IMR-90 (cell line): ENCODE results near the gene FAM83F. TPM values are rescaled to one million over a fixed set of nuclear protein-coding genes. Genes with fewer than 3 reads are reported as not detected.

Experiments used
- ATAC-seq: fragments of 200-7000 bp; cut with Tn5 transposase; 2 replicates; pipeline ENCODE4 v1.9.1; 2020; ENCODE audit warnings: low read depth, mild to moderate bottlenecking, moderate library complexity
- BruUV-seq: library from RNA; stranded (reverse); fragments of 400-500 nt; replicated peaks from 2 replicates; lab custom pipeline; 2021; lab: Mats Ljungman, UMichigan
- CTCF ChIA-PET: fragments of 300-600 bp; formaldehyde crosslinking; extraction: SDS; loops from one replicate; lab custom pipeline; 2021; ENCODE audit warnings: antibody characterized with exemption; lab: Yijun Ruan, JAX
- POLR2A ChIA-PET: fragments of 300-600 bp; sonication (Branson Sonifier 250); formaldehyde crosslinking; loops from one replicate; lab custom pipeline; 2022; ENCODE audit warnings: antibody characterized with exemption; ENCODE audit not compliant: unreplicated experiment; lab: Charles Lee
- DNase-seq: peaks from one replicate; pipeline ENCODE4 v3.0.0; 2013
- H2AFZ ChIP-seq: replicated peaks from 2 replicates; pipeline ENCODE3; 2013; ENCODE audit warnings: low read length, mild to moderate bottlenecking; ENCODE audit not compliant: poor library complexity
- H2AK5ac ChIP-seq: 2 replicates; pipeline ENCODE4 v1.6.1; 2013; ENCODE audit warnings: low read depth, low read length, inconsistent platforms
- H2AK9ac ChIP-seq: replicated peaks from 2 replicates; pipeline ENCODE3; 2013; ENCODE audit warnings: mild to moderate bottlenecking, low read depth, low read length, moderate library complexity; ENCODE audit not compliant: poor library complexity
- H2BK120ac ChIP-seq: 2 replicates; pipeline ENCODE4 v1.6.1; 2013; ENCODE audit warnings: low read depth, low read length, inconsistent platforms
- H2BK15ac ChIP-seq: 3 replicates; pipeline ENCODE4 v1.6.1; 2013; ENCODE audit warnings: low read depth, low read length, inconsistent platforms
- H2BK20ac ChIP-seq: 2 replicates; pipeline ENCODE4 v1.6.1; 2013; ENCODE audit warnings: low read depth, mild to moderate bottlenecking, inconsistent platforms, low read length, moderate library complexity
- H2BK5ac ChIP-seq: 2 replicates; pipeline ENCODE4 v1.6.1; 2013; ENCODE audit warnings: mild to moderate bottlenecking, low read depth, low read length, inconsistent platforms; ENCODE audit not compliant: poor library complexity, severe bottlenecking
- H3K14ac ChIP-seq: replicated peaks from 2 replicates; pipeline ENCODE4 v1.6.1; 2013; ENCODE audit warnings: low read depth, low read length, inconsistent platforms
- H3K18ac ChIP-seq: 2 replicates; pipeline ENCODE4 v1.6.1; 2013; ENCODE audit warnings: low read depth, low read length, control low read depth
- H3K23ac ChIP-seq: 2 replicates; pipeline ENCODE4 v1.6.1; 2013; ENCODE audit warnings: low read depth, low read length, inconsistent platforms
- H3K27ac ChIP-seq: 2 replicates; pipeline ENCODE4 v1.5.1; 2013; ENCODE audit warnings: mild to moderate bottlenecking, control low read depth, low read length; ENCODE audit not compliant: insufficient read depth
- H3K27me3 ChIP-seq: 2 replicates; pipeline ENCODE4 v1.6.1; 2013; ENCODE audit warnings: low read length; ENCODE audit not compliant: control insufficient read depth, insufficient read depth
- H3K36me3 ChIP-seq: 2 replicates; pipeline ENCODE4 v1.6.1; 2013; ENCODE audit warnings: low read length, mixed read lengths; ENCODE audit not compliant: control insufficient read depth, insufficient read depth
- H3K4ac ChIP-seq: 2 replicates; pipeline ENCODE4 v1.6.1; 2013; ENCODE audit warnings: low read depth, low read length, inconsistent platforms
- H3K4me1 ChIP-seq: 2 replicates; pipeline ENCODE4 v1.6.1; 2013; ENCODE audit warnings: low read length, mixed read lengths; ENCODE audit not compliant: control insufficient read depth, insufficient read depth
- H3K4me2 ChIP-seq: 2 replicates; pipeline ENCODE4 v1.6.1; 2013; ENCODE audit warnings: low read depth, mild to moderate bottlenecking, control low read depth, low read length, moderate library complexity
- H3K4me3 ChIP-seq: 2 replicates; pipeline ENCODE4 v1.5.1; 2013; ENCODE audit warnings: low read depth, mild to moderate bottlenecking, control low read depth, low read length, moderate library complexity; ENCODE audit not compliant: insufficient read depth
- H3K56ac ChIP-seq: 2 replicates; pipeline ENCODE4 v1.6.1; 2013; ENCODE audit warnings: low read length, inconsistent platforms; ENCODE audit not compliant: insufficient read depth; ENCODE audit errors: extremely low read depth
- H3K79me1 ChIP-seq, 2 experiments: 2 replicates each; pipeline ENCODE4 v1.6.1; 2013; ENCODE audit warnings: low read length in 2 of 2, inconsistent platforms in 1 of 2, low read depth in 1 of 2
- H3K9ac ChIP-seq: 2 replicates; pipeline ENCODE4 v1.6.1; 2013; ENCODE audit warnings: low read depth, low read length, control low read depth
- H3K9me1 ChIP-seq: 2 replicates; pipeline ENCODE4 v1.6.1; 2013; ENCODE audit warnings: low read length, inconsistent platforms; ENCODE audit not compliant: insufficient read depth
- H3K9me3 ChIP-seq: 2 replicates; pipeline ENCODE4 v1.6.1; 2013; ENCODE audit warnings: low read length; ENCODE audit not compliant: control insufficient read depth, insufficient read depth
- H4K20me1 ChIP-seq: 2 replicates; pipeline ENCODE4 v1.6.1; 2013; ENCODE audit warnings: low read length, inconsistent platforms; ENCODE audit not compliant: insufficient read depth
- H4K5ac ChIP-seq: 2 replicates; pipeline ENCODE4 v1.6.1; 2013; ENCODE audit warnings: mild to moderate bottlenecking, low read depth, low read length, control low read depth
- H4K8ac ChIP-seq, 2 experiments: 2 replicates each; pipeline ENCODE4 v1.6.1; 2013; ENCODE audit warnings: low read depth in 2 of 2, low read length in 2 of 2, control low read depth in 1 of 2, inconsistent platforms in 1 of 2
- H4K91ac ChIP-seq: 2 replicates; pipeline ENCODE4 v1.6.1; 2013; ENCODE audit warnings: low read depth, low read length, inconsistent platforms; ENCODE audit not compliant: insufficient read depth
- CHD1 ChIP-seq: IDR thresholded peaks from 2 replicates; pipeline ENCODE4 v1.6.1; 2012; ENCODE audit warnings: low read depth, low read length, improper control_type of control experiment
- CTCF ChIP-seq: conservative IDR thresholded peaks from 2 replicates; pipeline ENCODE4 v1.5.1; 2012; ENCODE audit warnings: mild to moderate bottlenecking, low read depth, low read length, improper control_type of control experiment
- ELK1 ChIP-seq: fragments of 150-350 bp; IDR thresholded peaks from 2 replicates; pipeline ENCODE4 v1.6.1; 2016; ENCODE audit warnings: low read depth, mild to moderate bottlenecking, low read length, moderate library complexity, borderline replicate concordance
- MAFK ChIP-seq: IDR thresholded peaks from 2 replicates; pipeline ENCODE4 v1.6.1; 2012; ENCODE audit warnings: low read depth, low read length, improper control_type of control experiment
- NFE2L2 ChIP-seq: fragments of 150-350 bp; IDR thresholded peaks from 2 replicates; pipeline ENCODE4 v1.6.1; 2016; ENCODE audit warnings: low read depth, mild to moderate bottlenecking, low read length
- SMC3 ChIP-seq: fragments of 150-350 bp; IDR thresholded peaks from 2 replicates; pipeline ENCODE4 v1.6.1; 2016; ENCODE audit warnings: low read depth, mild to moderate bottlenecking, antibody characterized with exemption, low read length, moderate library complexity
- WGBS, 2 experiments: methylation state at CpG; one replicate each; pipeline versions ENCODE4 v1.1.5 to v1.1.7; 2013; ENCODE audit warnings: missing lambda C conversion rate in 2 of 2; ENCODE audit not compliant: insufficient read length in 1 of 2; ENCODE audit errors: extremely low coverage in 2 of 2; 5-methylcytosine and 5-hydroxymethylcytosine counted together
- dilution Hi-C: fragments of 300-500 bp; cut with HindIII; formaldehyde crosslinking; loops from one replicate; pipeline ENCODE4 v1.14.3; 2018; ENCODE audit warnings: low sequenced_read_pairs; ENCODE audit not compliant: unreplicated experiment
- in situ Hi-C: fragments of 300-500 bp; cut with MboI; formaldehyde crosslinking; loops from 3 replicates; pipeline ENCODE4 v1.14.3; 2019; ENCODE audit warnings: low sequenced_read_pairs, inconsistent platforms, mixed read lengths
- intact Hi-C: fragments of 100-400 bp; cut with micrococcal nuclease; formaldehyde crosslinking; loops from 2 replicates; pipeline ENCODE4 v1.10.0; 2022
- polyA plus RNA-seq, 3 experiments: library from polyadenylated mRNA; depleted of rRNA; stranded (reverse); fragments of >200 nt; gene quantifications; 2 replicates each; pipeline ENCODE4 v1.2.3, GENCODE V29; 2012; ENCODE audit warnings: low replicate concordance in 1 of 3
- total RNA-seq: library from RNA; depleted of rRNA; stranded (reverse); fragments of >200 nt; gene quantifications from 2 replicates; pipeline ENCODE4 v1.2.3, GENCODE V29; 2012

Gene FAM83F
- total and polyA plus RNA-seq, 2 of the 4 experiments (the other 2 are of a cell fraction), result not detected

GRCh38 chr22:39992088-39992826 is 2.5 kb upstream of the FAM83F start:
- Histone ChIP-seq H4K91ac (no peak overlapping the region), H2BK15ac (no peak overlapping the region), H3K23ac (no peak overlapping the region), H4K8ac (no peak overlapping the region), H2BK5ac (no peak overlapping the region), H3K9me1 (no peaks in the 10 kb centered on the region; the same call in 1 of the 2 replicates), H4K5ac (no peak overlapping the region), H2BK20ac (no peak overlapping the region), H3K36me3 (no peaks in the 10 kb centered on the region), H3K4me2 (no peak overlapping the region), H3K4ac (no peak overlapping the region), H3K9ac (no peak overlapping the region), H3K14ac (no peak overlapping the region), H3K18ac (no peak overlapping the region), H3K9me3 (no peaks in the 10 kb centered on the region), H4K20me1 (no peaks in the 10 kb centered on the region), H2AK5ac (no peak overlapping the region), H3K4me1 (no peaks in the 10 kb centered on the region), H2AK9ac (no peak overlapping the region), H3K27me3 (peaks cover 69% of the 10 kb centered on the region), H3K79me1 (no peaks in the 10 kb centered on the region), H2BK120ac (no peak overlapping the region), H3K27ac (no peak overlapping the region), H2AFZ (no peak overlapping the region), H3K4me3 (no peak overlapping the region), H3K56ac (no peak overlapping the region)
- intact Hi-C loops (no loop called here), dilution Hi-C loops (no loop called here), in situ Hi-C loops (no loop called here)
- ChIA-PET POLR2A (no interaction called here), CTCF (no interaction called here)
- TF ChIP-seq MAFK (no peak), NFE2L2 (no peak), CHD1 (no peak), SMC3 (no peak), ELK1 (no peak), CTCF (no peak)
- DNase-seq (no peak), ATAC-seq (no peak)
- WGBS, 2 experiments, result no CpG with 5 or more reads among the region's 5 CpGs
- no TSS peak for BruUV-seq
